Peyer's patch (tissue), 4 donors: ENCODE results near the gene TSG101.

Experiments used
- CTCF ChIP-seq, 6 experiments: fragments of 450-650 bp in 4 of 6; fragments of 200-600 bp in 2 of 6; sonication (generic) in 1 of 6; IDR thresholded peaks; one replicate each; pipeline ENCODE4 v1.5.1; 2017 to 2019; ENCODE audit warnings: antibody characterized with exemption in 6 of 6, mild to moderate bottlenecking in 3 of 6, moderate library complexity in 1 of 6
- POLR2A ChIP-seq, 2 donors: fragments of 450-650 bp; IDR thresholded peaks; one replicate each; pipeline ENCODE4 v1.5.1; 2017; ENCODE audit warnings: antibody characterized with exemption in 2 of 2, mild to moderate bottlenecking in 2 of 2, moderate library complexity in 2 of 2

GRCh38 chr11:18575361-18575760 is 48.6 kb upstream of the TSG101 start:
- TF ChIP-seq CTCF (IDR thresholded peaks at IDR 0.05) = no peak
- TF ChIP-seq POLR2A (IDR thresholded peaks at IDR 0.05) = no peak
